Measurements from ENCODE around the gene TRIM14. TPM values are rescaled to one million over a fixed set of nuclear protein-coding genes. Genes with fewer than 3 reads are reported as not detected.
A peak's percentile ranks its signal among the peaks of the same experiment; 100 is the strongest.
"Not testable (repeated sequence)": the region's sequence is repeated elsewhere in the genome, so short reads cannot be mapped to it uniquely, and the experiment has no call there.

Gene TRIM14
- total RNA-seq, 4 donors from 2014 or later = 7.5 to 12.5 (median 10.5) TPM

DNA sequence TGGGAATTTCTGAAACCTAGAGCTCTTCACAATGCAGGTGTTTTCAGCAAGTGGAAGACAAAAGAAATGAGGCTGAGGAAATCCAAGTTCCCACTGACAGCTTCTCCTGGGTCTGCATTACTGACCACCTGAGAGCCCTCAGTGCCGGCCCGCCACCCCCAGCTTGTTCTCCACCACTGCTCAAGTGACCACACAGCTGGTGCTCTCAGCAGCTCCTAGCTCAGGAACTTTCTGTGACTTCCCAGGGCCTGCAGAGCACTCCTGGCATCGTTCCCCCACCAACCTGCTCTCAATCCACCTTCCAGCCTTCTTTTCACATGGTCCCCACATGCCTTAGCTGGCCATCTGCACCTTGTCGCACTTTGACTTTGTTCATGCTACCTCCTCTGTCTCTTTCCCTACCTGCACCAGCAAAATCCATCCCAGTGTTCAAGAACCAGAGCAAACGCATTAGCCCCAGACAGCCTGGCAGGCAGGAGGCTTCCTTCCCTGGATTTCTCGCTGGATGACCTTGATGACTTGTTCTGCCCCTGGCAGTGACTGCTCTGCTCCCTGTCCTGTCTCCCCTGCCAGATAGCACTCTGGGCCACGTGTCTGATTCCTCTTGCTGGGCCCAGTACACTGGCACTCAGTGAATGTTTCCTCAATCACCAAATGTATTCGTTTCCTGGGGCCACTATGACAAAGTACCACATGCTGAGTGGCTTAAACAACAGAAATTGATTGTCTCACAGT lies 97.5 kb downstream of the TRIM14 start:
- Histone ChIP-seq H3K27ac (peak overlapping the region in 1 of 4 donors; percentile 14), H3K4me1 (no peaks in the 10 kb centered on the region), H3K9me3 (no peaks in the 10 kb centered on the region), H3K36me3 (peaks cover 0 to 57% of the 10 kb centered on the region in 2 donors), H3K4me3 (no peak overlapping the region), H3K27me3 (no peaks in the 10 kb centered on the region)
- ATAC-seq = no peak
- 70 to 87% methylated on average over 2 to 8 of the region's 8 CpGs for WGBS, 2 donors (ENCODE audit: low coverage in 1 of 2)
- TF ChIP-seq CTCF (IDR thresholded peaks at IDR 0.05) (no peak), EP300 (IDR thresholded peaks at IDR 0.05) (no peak), POLR2A (IDR thresholded peaks at IDR 0.05) (no peak), POLR2AphosphoS5 (IDR thresholded peaks at IDR 0.05) (no peak)

DNA sequence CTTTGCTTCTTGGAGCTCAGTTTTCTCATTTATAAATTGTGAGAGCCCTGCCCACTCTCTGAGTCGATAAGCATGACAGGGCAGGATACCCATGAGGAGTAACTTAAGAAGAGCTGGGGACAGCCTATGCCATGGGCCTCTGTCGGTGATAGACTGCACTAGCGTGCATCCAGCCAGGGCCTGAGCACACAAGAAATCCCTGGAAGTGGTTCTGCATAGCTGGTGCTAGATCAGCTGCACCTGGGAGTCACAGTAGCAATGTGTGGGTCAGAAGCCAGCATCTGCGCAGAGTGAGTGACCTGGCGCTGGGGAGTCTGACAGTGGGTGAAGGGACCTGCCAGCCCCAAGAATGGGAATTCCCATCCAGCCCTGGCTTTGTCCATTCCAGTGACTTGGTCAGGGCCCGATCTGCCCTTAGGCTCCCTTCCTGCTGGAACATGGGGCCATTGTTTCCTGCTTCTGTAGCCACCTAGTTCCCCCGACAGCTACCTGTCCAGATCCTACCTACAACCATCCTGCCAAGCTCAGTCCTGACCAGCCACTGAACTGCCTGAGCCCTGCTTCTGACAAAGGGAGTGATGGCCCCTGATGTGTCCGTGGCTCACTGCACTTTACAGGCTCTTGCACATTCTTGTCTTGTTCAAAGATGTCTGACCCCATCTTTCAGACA lies 98.4 kb downstream of the TRIM14 start:
- no peaks in the 10 kb centered on the region for H3K9me3 ChIP-seq
- H3K27ac ChIP-seq = no peak overlapping the region
- H3K4me3 ChIP-seq = no peak overlapping the region
- H3K27me3 ChIP-seq = no peaks in the 10 kb centered on the region
- TF ChIP-seq EP300 (IDR thresholded peaks at IDR 0.05) (no peak), CTCF (IDR thresholded peaks at IDR 0.05) (no peak), POLR2AphosphoS5 (IDR thresholded peaks at IDR 0.05) (no peak), POLR2A (IDR thresholded peaks at IDR 0.05) (no peak)
- WGBS, 2 donors (ENCODE audit: low coverage in 1 of 2) = 100% methylated on average over 1 to 3 of the region's 8 CpGs
- ATAC-seq = no peak
- peaks cover 0 to 66% of the 10 kb centered on the region in 2 donors for H3K36me3 ChIP-seq
- H3K4me1 ChIP-seq = no peaks in the 10 kb centered on the region

DNA sequence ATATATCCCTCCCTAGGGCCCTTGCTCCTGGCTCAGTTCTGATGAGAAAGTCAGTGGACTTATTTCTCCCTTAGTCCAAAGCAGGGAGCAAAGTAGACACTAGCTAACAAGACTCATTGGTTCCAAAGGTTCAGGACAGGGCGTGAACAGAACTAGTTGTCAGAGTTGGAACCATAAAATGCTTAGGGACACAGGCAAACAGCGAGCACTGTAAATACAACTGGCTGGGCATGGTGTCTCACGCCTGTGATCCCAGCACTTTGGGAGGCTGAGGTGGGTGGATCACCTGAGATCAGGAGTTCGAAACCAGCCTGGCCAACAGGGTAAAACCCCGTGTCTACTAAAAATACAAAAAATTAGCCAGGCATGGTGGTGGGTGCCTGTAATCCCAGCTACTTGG lies 99.2 kb downstream of the TRIM14 start:
- H3K4me3 ChIP-seq, H3K4me1 ChIP-seq, H3K27me3 ChIP-seq, H3K27ac ChIP-seq, ATAC-seq, H3K9me3 ChIP-seq: not testable (repeated sequence)
- H3K36me3 ChIP-seq = peaks cover 0 to 73% of the 10 kb centered on the region in 2 donors
- no CpG with 5 or more reads among the region's 5 CpGs for WGBS, 2 donors (ENCODE audit: low coverage in 1 of 2)

Small RNA genes within 50 kb of the gene (small RNA-seq; reads per million reads assigned to genes)
- gene RF00017 (0 reads per million in 4 donors), gene RNU6-918P (0 reads per million in 4 donors)

Other genes with a start within 250 kb of the TRIM14 start
- gene TRMO, start 196.7 kb downstream of the TRIM14 start, total RNA-seq = 10 to 100 TPM; 14.3 to 25.3 (median 16.8) TPM
- not detected for gene HEMGN, start 181.1 kb downstream of the TRIM14 start, total RNA-seq
- gene ANP32B, start 135.9 kb downstream of the TRIM14 start, total RNA-seq = 10 to 100 TPM; 33.0 to 41.0 (median 36.1) TPM
- gene NANS, start 62.5 kb downstream of the TRIM14 start, total RNA-seq = 10 to 100 TPM; 21.5 to 58.3 (median 40.0) TPM
- 1 to 10 TPM in 1 of 4 donors, under 1 TPM in 3; 0.77 to 4.8 (median 0.86) TPM for gene CORO2A, start 73.4 kb upstream of the TRIM14 start, total RNA-seq
- gene TBC1D2, start 136.4 kb upstream of the TRIM14 start, total RNA-seq = 1 to 10 TPM; 4.9 to 9.8 (median 7.8) TPM

Data from gastroesophageal sphincter (tissue), 4 donors.